Measurements from ENCODE around the gene SYNPO2. TPM values are rescaled to one million over a fixed set of nuclear protein-coding genes. Genes with fewer than 3 reads are reported as not detected.
A peak's percentile ranks its signal among the peaks of the same experiment; 100 is the strongest.

The SYNPO2 gene
- total RNA-seq, 1 donor from 2014 or later, result 2.9 TPM

DNA sequence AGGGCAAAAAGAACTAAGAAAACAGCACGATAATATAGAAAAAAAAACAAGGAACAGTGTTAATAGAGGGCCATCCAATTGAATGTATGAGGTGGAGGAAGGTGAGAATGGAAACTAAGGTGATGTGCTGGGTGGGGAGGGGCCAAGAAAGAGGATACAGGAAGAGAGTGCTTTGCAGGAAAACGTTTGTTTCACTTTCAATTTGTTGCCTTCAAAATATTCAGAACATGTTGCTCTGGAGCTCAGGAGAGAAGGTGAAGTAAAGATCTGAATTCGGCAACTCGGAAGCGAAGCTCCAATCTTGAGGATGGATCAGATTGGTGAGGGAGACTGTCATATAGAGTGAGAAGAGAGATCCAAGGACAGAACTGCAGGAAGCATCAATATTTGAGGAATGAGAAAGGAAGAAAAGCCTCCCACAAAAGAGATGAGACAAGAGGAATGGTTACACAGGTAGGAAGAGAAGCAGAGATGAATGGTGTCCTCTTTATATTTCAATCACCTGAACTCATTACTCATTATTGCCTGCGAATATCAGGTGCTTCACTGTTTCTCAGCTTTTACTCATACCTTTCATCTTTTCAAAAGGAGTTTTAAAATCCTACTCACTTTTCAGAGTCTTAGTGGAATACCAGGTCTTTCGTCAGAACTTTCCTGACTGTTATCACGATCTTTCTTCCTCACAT lies 38.0 kb upstream of the SYNPO2 start:
- DNase-seq, result no peak
- TF ChIP-seq, protein P1, sequence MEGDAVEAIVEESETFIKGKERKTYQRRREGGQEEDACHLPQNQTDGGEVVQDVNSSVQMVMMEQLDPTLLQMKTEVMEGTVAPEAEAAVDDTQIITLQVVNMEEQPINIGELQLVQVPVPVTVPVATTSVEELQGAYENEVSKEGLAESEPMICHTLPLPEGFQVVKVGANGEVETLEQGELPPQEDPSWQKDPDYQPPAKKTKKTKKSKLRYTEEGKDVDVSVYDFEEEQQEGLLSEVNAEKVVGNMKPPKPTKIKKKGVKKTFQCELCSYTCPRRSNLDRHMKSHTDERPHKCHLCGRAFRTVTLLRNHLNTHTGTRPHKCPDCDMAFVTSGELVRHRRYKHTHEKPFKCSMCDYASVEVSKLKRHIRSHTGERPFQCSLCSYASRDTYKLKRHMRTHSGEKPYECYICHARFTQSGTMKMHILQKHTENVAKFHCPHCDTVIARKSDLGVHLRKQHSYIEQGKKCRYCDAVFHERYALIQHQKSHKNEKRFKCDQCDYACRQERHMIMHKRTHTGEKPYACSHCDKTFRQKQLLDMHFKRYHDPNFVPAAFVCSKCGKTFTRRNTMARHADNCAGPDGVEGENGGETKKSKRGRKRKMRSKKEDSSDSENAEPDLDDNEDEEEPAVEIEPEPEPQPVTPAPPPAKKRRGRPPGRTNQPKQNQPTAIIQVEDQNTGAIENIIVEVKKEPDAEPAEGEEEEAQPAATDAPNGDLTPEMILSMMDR (IDR thresholded peaks at IDR 0.05; ENCODE audit: partially characterized antibody, unreplicated experiment), result no peak
- no peak overlapping the region for H3K4me3 Mint-ChIP-seq (ENCODE audit: unreplicated experiment)
- H3K9me3 Mint-ChIP-seq (ENCODE audit: unreplicated experiment), result no peaks in the 10 kb centered on the region
- no peaks in the 10 kb centered on the region for H3K27me3 Mint-ChIP-seq (ENCODE audit: unreplicated experiment)
- H3K36me3 Mint-ChIP-seq (ENCODE audit: unreplicated experiment), result no peaks in the 10 kb centered on the region
- H3K4me1 Mint-ChIP-seq (ENCODE audit: low read depth, unreplicated experiment), result peaks cover 5% of the 10 kb centered on the region
- H3K27ac Mint-ChIP-seq (ENCODE audit: unreplicated experiment), result no peak overlapping the region

DNA sequence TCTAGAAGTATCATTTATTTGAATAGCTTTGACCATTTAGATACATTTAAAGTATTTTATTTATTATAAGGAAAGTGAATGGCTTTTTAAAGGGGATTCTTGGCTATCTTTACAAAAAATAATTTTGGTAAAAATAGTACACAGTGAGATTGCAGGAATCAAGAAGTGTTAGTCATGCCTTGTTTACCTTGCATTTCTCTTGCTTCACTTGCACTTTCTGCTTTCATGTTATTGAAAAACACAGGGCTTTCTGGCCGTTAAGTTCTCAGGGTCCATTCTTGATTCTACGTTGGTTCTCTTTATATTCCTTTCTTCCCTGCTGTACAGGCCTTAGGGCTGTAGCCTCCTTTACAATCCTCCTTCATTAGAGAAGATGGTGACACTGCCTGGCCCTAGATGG lies 30.9 kb upstream of the SYNPO2 start:
- Mint-ChIP-seq H3K27me3 (ENCODE audit: unreplicated experiment) (no peaks in the 10 kb centered on the region), H3K9me3 (ENCODE audit: unreplicated experiment) (no peaks in the 10 kb centered on the region)

GRCh38 chr4:118858779-118859178 lies 29.9 kb upstream of the SYNPO2 start:
- H3K27me3 Mint-ChIP-seq (ENCODE audit: unreplicated experiment), result no peaks in the 10 kb centered on the region
- H3K4me3 Mint-ChIP-seq (ENCODE audit: unreplicated experiment), result no peak overlapping the region
- no peaks in the 10 kb centered on the region for H3K9me3 Mint-ChIP-seq (ENCODE audit: unreplicated experiment)
- H3K27ac Mint-ChIP-seq (ENCODE audit: unreplicated experiment), result no peak overlapping the region
- TF ChIP-seq, protein P1 (IDR thresholded peaks at IDR 0.05; ENCODE audit: partially characterized antibody, unreplicated experiment), result no peak
- H3K36me3 Mint-ChIP-seq (ENCODE audit: unreplicated experiment), result no peaks in the 10 kb centered on the region
- no peaks in the 10 kb centered on the region for H3K4me1 Mint-ChIP-seq (ENCODE audit: low read depth, unreplicated experiment)
- no peak for DNase-seq

More for the DNA sequence above, 30.9 kb upstream of the SYNPO2 start:
- H3K36me3 Mint-ChIP-seq (ENCODE audit: unreplicated experiment), result no peaks in the 10 kb centered on the region
- TF ChIP-seq, protein P1 (IDR thresholded peaks at IDR 0.05; ENCODE audit: partially characterized antibody, unreplicated experiment), result no peak
- no peak for DNase-seq
- H3K4me3 Mint-ChIP-seq (ENCODE audit: unreplicated experiment), result no peak overlapping the region
- H3K4me1 Mint-ChIP-seq (ENCODE audit: low read depth, unreplicated experiment), result no peaks in the 10 kb centered on the region
- H3K27ac Mint-ChIP-seq (ENCODE audit: unreplicated experiment), result no peak overlapping the region

- Mint-ChIP-seq H3K4me3 (ENCODE audit: unreplicated experiment) (no peak overlapping the region), H3K27me3 (ENCODE audit: unreplicated experiment) (no peaks in the 10 kb centered on the region), H3K27ac (ENCODE audit: unreplicated experiment) (no peak overlapping the region), H3K4me1 (ENCODE audit: low read depth, unreplicated experiment) (peaks cover under 1% of the 10 kb centered on the region), H3K9me3 (ENCODE audit: unreplicated experiment) (no peaks in the 10 kb centered on the region), H3K36me3 (ENCODE audit: unreplicated experiment) (no peaks in the 10 kb centered on the region)
- DNase-seq, result no peak
- TF ChIP-seq, protein P1 (IDR thresholded peaks at IDR 0.05; ENCODE audit: partially characterized antibody, unreplicated experiment), result peak; percentile 13
Observed at GRCh38 chr4:118865091-118865708, 23.5 kb upstream of the SYNPO2 start.

DNA sequence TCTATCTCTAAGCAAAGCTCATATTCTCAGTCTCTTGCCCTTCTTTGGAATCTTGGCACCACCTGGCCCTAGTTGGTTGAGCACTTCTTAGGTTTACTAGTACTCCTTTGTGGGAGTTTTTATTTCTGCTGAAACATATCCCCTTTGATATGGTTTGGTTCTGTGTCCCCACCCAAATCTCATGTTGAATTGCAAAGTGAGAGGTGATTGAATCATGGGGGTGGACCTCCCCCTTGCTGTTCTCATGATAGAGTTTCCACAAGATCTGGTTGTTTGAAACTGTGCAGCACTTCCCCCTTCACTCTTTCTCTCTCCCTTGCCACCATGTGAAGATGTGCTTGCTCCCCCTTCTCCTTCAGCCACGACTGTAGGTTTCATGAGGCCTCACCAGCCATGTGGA lies 22.2 kb upstream of the SYNPO2 start:
- Mint-ChIP-seq H3K36me3 (ENCODE audit: unreplicated experiment) (no peaks in the 10 kb centered on the region), H3K4me3 (ENCODE audit: unreplicated experiment) (no peak overlapping the region), H3K9me3 (ENCODE audit: unreplicated experiment) (no peaks in the 10 kb centered on the region), H3K4me1 (ENCODE audit: low read depth, unreplicated experiment) (peaks cover 5% of the 10 kb centered on the region), H3K27me3 (ENCODE audit: unreplicated experiment) (peaks cover 2% of the 10 kb centered on the region), H3K27ac (ENCODE audit: unreplicated experiment) (no peak overlapping the region)
- no peak for DNase-seq
- TF ChIP-seq, protein P1 (IDR thresholded peaks at IDR 0.05; ENCODE audit: partially characterized antibody, unreplicated experiment), result no peak

Data from glutamatergic neuron (in vitro differentiated cells).